Measurements from ENCODE around the gene FBLN1. TPM values are rescaled to one million over a fixed set of nuclear protein-coding genes. Genes with fewer than 3 reads are reported as not detected.
A peak's percentile ranks its signal among the peaks of the same experiment; 100 is the strongest.

The FBLN1 gene
- total RNA-seq, 1 experiment from 2014 or later, result 23.4 TPM

DNA sequence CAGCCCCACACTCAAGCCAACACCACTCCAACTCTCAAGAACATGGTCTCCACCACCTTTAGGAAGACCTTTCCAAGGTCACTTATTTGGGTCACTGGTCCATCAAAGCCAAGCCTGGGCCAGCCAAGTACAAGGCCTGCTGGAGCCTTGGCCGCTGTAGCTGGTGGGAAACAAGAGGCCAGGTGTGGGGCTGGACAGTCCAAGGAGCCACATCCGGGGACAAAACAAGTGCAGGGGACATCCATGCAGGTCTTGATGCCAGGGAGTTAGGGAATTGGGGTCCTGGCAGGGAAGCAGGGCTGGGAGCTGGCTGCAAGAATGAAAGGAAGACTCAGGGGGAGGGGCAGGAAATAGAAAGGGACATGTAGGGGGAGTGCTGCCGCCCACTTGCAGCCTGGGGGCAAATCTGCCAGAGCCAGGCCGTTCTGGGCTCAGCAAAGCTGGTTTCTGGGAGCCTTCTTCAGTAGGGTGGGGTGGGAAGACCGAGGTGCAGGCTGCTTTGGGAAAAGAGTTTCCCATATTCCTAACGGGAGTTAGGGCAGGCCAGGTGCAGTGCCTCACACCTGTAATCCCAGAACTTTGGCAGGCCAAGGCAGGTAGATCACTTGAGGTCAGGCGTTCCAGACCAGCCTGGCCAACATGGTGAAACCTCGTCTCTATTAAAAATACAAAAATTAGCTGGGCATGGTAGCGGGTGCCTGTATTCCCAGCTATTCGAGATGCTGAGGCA lies 99.5 kb downstream of the FBLN1 start (continued):
- TF ChIP-seq POLR2AphosphoS5 (IDR thresholded peaks at IDR 0.05; ENCODE audit: low read depth, low read length), result no peak
- TF ChIP-seq, protein P1, sequence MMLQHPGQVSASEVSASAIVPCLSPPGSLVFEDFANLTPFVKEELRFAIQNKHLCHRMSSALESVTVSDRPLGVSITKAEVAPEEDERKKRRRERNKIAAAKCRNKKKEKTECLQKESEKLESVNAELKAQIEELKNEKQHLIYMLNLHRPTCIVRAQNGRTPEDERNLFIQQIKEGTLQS (IDR thresholded peaks at IDR 0.05), result no peak
- no peak for TF ChIP-seq JUND (IDR thresholded peaks at IDR 0.05)

DNA sequence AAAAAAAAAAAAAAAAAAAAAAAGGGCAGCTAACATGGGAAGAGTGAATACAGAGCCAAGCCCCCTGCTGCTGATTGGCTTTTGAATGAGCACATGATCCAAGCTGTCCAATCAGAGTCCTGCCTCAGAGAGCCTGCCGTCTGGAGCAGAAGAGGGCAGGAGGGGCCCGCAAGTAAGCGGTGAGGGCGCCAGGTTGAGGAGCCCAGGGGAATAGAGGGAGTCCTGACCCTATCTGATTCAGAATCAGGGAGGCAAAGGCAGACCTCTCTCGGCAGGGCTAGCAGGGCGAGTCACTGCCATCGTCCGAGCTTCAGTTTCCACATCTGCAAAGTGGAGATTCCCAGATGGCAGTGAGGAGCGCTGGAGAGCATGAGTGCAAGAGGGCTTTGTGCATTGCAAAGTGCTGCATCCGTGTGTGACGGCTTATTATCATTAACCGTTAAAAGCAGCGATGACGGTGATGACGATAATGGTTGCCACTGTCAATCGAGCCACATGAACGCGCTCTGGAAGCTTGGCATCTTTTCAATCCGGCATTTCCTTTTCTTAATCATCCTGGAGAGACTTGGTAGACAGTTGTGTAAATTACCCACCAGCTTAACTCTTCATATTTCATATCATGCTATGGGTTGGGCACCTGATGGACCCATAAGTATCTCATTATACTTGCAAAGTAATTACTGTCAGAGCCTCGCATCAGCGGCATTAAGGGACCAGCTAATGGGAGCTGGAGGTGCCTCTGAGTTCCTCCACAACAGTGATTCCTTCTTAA lies 100.3 kb downstream of the FBLN1 start:
- Histone ChIP-seq H3K9me2 (ENCODE audit: insufficient read depth) (no peaks in the 10 kb centered on the region), H3K36me3 (ENCODE audit: control insufficient read depth in 1 of 2, insufficient read depth in 2 of 2, low read length in 2 of 2) (no peaks in the 10 kb centered on the region), H3K79me2 (ENCODE audit: insufficient read depth, low read length) (no peaks in the 10 kb centered on the region), H3K27me3 (ENCODE audit: insufficient read depth, low read length) (no peaks in the 10 kb centered on the region), H4K20me1 (ENCODE audit: insufficient read depth) (no peaks in the 10 kb centered on the region), H3K4me2 (ENCODE audit: low read length) (peak overlapping the region; percentile 79), H3K9ac (ENCODE audit: low read length) (peak overlapping the region; percentile 10), H3K4me1 (ENCODE audit: control insufficient read depth in 1 of 2, insufficient read depth in 2 of 2, low read length in 2 of 2) (peaks cover 36 to 60% of the 10 kb centered on the region in 2 experiments), H3K27ac (ENCODE audit: low read depth, low read length) (no peak overlapping the region), H2AFZ (ENCODE audit: low read depth, low read length, poor library complexity, severe bottlenecking) (no peak overlapping the region), H3K9me3 (ENCODE audit: control insufficient read depth in 1 of 2, insufficient read depth in 1 of 2, low read depth in 1 of 2, low read length in 2 of 2) (no peaks in the 10 kb centered on the region), H3K4me3 (replicated peaks in 1 of 2; ENCODE audit: low read depth in 1 of 2, low read length in 2 of 2) (peak overlapping the region in 1 of 2 experiments; percentile 20; a peak in 2 of 4 replicates)
- intact Hi-C loops (cut with micrococcal nuclease), result no loop called here
- ATAC-seq, result peak; percentile 85
- ChIA-PET CTCF (interaction anchor here (0.6 kb wide), 1 partner anchor 261 kb away, joined by 4 read pairs; no protein-coding TSS in a partner anchor), POLR2A (interaction anchor here (0.5 kb wide), 1 partner anchor 20 kb away, joined by 3 read pairs; no protein-coding TSS in a partner anchor), RAD21 (ENCODE audit: low non-redundant PET in 1 of 2, low total read pairs in 2 of 2, uncharacterized antibody in 2 of 2, unreplicated experiment in 2 of 2) (no interaction called here)
- DNase-seq (ENCODE audit: low read depth, low spot score), result peak; percentile 80
- TSS peak; percentile 32 for BruUV-seq (replicated peaks)
- TF ChIP-seq TCF7L2 (IDR thresholded peaks at IDR 0.05; ENCODE audit: borderline replicate concordance, extremely low read depth, insufficient read depth, insufficient read length) (no peak), EZH2 (IDR thresholded peaks at IDR 0.05) (no peak), SP1 (IDR thresholded peaks at IDR 0.05; ENCODE audit: low read depth) (peak; percentile 54; the same call in 1 of the 2 replicates), POLR2A (IDR thresholded peaks at IDR 0.05; ENCODE audit: borderline replicate concordance, extremely low read depth, insufficient read depth, insufficient read length) (no peak), ELF1 (IDR thresholded peaks at IDR 0.05; ENCODE audit: borderline replicate concordance, low read depth) (no peak), POLR2AphosphoS5 (IDR thresholded peaks at IDR 0.05; ENCODE audit: low read depth, low read length) (peak; percentile 32; the same call in 1 of the 2 replicates)
- TF ChIP-seq, protein P2, sequence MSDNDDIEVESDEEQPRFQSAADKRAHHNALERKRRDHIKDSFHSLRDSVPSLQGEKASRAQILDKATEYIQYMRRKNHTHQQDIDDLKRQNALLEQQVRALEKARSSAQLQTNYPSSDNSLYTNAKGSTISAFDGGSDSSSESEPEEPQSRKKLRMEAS (IDR thresholded peaks at IDR 0.05), result no peak
- TF ChIP-seq, protein P3, sequence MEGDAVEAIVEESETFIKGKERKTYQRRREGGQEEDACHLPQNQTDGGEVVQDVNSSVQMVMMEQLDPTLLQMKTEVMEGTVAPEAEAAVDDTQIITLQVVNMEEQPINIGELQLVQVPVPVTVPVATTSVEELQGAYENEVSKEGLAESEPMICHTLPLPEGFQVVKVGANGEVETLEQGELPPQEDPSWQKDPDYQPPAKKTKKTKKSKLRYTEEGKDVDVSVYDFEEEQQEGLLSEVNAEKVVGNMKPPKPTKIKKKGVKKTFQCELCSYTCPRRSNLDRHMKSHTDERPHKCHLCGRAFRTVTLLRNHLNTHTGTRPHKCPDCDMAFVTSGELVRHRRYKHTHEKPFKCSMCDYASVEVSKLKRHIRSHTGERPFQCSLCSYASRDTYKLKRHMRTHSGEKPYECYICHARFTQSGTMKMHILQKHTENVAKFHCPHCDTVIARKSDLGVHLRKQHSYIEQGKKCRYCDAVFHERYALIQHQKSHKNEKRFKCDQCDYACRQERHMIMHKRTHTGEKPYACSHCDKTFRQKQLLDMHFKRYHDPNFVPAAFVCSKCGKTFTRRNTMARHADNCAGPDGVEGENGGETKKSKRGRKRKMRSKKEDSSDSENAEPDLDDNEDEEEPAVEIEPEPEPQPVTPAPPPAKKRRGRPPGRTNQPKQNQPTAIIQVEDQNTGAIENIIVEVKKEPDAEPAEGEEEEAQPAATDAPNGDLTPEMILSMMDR (IDR thresholded peaks at IDR 0.05 in 2 of 3, conservative IDR thresholded peaks at IDR 0.05 in 1 of 3; ENCODE audit: borderline replicate concordance in 1 of 3, insufficient read depth in 1 of 3, low read depth in 2 of 3, low read length in 2 of 3), result no peak
- TF ChIP-seq, protein P4, sequence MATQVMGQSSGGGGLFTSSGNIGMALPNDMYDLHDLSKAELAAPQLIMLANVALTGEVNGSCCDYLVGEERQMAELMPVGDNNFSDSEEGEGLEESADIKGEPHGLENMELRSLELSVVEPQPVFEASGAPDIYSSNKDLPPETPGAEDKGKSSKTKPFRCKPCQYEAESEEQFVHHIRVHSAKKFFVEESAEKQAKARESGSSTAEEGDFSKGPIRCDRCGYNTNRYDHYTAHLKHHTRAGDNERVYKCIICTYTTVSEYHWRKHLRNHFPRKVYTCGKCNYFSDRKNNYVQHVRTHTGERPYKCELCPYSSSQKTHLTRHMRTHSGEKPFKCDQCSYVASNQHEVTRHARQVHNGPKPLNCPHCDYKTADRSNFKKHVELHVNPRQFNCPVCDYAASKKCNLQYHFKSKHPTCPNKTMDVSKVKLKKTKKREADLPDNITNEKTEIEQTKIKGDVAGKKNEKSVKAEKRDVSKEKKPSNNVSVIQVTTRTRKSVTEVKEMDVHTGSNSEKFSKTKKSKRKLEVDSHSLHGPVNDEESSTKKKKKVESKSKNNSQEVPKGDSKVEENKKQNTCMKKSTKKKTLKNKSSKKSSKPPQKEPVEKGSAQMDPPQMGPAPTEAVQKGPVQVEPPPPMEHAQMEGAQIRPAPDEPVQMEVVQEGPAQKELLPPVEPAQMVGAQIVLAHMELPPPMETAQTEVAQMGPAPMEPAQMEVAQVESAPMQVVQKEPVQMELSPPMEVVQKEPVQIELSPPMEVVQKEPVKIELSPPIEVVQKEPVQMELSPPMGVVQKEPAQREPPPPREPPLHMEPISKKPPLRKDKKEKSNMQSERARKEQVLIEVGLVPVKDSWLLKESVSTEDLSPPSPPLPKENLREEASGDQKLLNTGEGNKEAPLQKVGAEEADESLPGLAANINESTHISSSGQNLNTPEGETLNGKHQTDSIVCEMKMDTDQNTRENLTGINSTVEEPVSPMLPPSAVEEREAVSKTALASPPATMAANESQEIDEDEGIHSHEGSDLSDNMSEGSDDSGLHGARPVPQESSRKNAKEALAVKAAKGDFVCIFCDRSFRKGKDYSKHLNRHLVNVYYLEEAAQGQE (IDR thresholded peaks at IDR 0.05; ENCODE audit: low read depth), result no peak

Data from HCT116 (cell line).